GM21390 (cell line): ENCODE results near the gene TRAPPC3L.

Source experiments
- ATAC-seq: cut with Tn5 transposase; IDR thresholded peaks from one replicate; pipeline ENCODE4 v1.9.1; 2021; ENCODE audit not compliant: unreplicated experiment

Gene TRAPPC3L

DNA sequence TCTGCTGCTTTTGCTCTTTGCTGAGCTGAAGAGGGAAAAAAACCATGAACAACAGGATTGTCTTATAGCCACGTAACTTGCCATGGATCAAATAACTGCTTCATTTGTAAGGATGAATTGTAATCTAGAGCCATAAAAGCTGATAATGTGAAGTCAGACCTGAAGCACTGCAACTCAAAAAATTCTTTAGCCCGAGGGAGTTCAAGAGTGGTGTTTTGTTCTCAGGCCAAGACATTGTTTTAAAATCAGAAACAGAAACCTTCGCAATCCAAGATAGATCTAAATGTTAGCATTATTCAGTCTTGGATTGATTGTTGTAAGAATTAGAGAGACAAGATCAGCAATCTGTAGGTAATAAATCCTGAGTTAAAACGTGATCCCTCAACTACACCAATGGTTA lies at the start of gene TRAPPC3L:
Gene TRAPPC3L (minus strand): TSS at position 34 of the 400 bp plus-strand sequence. CDS start 170 bp downstream, outside the sequence.
- no peak for ATAC-seq

DNA sequence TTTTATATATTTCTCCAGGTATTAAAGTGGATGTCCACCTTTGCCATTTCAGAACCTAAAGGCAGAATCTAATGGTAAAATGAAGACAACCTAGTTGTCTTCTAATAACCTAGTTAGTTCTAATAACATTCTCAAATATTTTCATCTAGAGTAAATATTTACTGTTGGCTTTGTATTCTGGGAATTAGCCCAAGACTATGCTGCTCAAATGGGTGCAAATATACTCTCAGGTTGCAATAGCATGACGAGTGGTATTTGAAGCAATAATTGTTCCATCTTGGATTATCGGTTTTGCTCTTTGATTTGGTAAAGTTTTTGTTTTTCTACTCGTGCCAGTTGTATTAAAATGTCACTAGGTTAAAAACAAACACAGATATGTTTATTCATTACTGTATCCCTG lies 49.8 kb upstream of the TRAPPC3L start:
- no peak for ATAC-seq

DNA sequence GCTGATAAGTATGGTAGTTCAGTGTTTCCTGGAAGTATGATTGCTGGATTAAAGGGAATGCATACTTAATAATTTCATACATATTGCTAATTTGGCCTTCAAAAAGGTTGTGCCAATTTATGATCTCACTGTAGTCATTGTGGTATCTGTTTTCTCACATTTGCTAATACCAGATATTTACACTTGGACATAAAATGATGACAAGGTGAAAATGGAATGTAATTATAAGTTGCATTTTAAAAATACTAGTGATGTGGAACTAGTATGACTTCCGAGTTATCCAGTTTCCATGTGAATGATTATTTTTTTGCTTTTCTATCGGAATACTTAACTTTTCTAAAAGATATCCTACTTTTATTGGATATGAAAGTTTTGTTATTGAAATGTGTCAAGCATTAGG lies 41.3 kb upstream of the TRAPPC3L start:
- ATAC-seq: no peak

DNA sequence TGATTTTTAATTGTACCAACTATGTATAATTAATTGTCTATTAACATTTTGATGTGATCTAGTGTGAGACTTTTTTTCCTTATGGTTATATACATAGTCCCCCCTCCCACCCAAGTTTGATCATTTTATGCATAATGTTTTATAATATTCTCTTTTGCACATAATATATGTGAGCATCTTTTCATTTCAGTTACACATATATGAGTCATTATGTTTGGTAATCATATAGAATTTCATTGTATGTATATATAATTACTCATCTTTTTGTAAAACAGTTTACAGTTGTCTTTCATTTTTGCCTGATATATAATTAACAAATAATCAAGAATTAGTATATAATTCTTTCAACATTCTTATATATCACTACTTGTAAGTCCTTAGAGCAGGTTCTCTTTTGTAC lies 40.8 kb upstream of the TRAPPC3L start:
- ATAC-seq: no peak

DNA sequence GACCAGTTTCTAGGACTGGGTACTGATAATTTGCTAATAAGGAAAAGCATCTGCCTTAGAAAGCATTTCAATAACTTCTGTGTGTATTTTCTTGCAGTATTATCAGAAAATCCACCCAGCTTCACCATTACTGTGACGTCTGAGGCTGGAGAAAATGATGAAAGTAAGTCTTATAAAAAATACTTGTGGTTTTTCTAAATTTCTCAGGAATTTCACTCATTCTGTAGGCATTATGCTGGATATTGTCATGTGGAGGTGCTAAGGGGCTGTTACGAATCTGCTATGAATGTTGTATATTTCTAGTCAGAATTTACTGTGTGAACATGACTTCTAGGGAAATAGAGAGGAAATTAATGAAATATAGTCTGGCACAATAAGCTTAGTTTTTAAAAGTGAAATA lies 34.7 kb upstream of the TRAPPC3L start:
- ATAC-seq: no peak

DNA sequence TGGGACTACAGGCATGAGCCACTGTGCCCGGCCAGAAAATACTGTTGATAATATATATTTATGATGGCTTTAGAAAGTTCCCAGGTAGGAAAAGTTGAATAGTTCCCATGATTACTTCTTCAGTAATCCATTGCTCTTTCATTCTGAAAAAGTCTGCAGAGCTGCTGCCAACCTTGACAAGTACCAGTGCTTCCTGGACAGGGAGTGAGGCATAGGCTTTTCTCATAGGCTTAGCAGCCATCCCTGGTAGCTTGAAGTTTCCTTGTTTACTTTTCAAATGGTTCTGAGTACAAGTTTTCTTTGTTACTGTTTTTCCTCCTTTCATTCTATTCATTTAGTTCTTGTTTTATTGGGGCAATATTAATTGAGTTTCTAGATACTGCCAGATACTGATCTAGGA lies 33.7 kb upstream of the TRAPPC3L start:
- ATAC-seq: no peak

DNA sequence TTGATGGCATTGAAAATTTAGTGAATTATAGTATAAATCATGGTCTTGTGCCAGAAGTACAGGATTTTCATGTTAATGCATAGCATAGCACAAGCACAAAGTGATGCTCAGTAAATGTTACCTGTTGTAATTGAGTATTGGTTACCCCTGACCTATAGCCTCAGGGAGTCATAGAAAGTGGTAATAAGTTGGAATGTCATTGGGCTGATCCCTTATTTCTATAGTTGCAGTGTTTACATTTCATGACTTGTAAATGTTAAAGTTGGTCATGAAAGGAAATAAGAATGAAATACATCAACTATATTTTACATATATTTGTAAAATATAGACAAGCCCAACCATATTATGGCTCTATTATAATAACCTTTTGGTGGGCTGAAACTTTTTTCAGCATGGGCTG lies 32.9 kb upstream of the TRAPPC3L start:
- no peak for ATAC-seq

DNA sequence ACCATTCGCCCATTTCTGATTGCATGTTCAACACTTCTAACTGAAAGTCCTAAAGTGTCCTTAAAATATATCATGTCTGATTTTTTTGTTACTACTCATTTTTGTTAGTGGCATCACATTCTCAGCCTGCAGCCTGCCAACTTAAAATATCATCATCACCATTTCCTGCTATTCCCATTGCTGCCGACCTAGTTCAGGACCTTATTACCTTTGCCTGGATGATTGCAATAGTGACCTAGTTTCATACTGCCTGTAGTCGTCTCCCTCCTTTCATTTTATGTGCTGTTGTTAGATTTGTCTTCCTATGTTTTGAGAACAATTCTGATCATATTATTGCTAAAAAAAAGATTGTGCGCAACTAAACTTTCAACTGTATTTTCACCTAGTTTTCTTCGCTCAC lies 32.0 kb upstream of the TRAPPC3L start:
- ATAC-seq: no peak

DNA sequence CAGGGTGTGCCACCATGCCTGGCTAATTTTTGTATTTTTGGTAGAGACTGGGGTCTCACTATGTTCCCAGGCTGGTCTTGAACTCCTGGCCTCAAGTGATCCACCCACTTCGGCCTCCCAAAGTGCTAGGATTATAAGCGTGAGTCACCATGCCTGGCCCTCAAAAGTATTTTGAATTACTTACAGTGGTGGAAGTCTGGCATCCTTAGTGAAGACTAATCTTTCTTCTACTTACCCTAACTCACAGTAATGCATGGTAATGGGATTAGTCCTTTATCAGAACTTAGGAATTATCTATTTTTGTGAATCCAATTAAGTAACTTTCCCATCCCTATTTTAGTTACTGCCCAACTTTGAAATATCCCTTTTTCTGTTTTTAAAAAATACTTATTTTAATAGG lies 29.7 kb upstream of the TRAPPC3L start:
- ATAC-seq: no peak

DNA sequence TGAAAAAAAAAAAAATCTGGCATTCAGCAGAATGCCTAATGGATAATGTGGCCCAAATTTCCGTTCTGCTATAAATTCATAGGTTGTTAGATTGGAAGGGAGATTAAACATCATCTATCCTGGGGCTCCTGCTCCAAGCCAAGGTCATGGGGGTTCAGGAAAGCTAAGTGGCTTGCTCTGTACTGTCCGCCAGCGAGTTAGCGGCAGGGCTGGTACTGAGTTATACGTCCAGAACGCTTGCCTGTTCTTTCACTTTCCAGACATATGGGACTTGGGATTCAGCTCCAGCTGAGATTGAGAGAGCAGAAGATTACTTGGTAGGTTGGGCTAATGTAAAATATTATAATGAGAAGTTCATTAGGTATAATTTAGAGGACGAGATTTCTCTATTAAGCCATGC lies 26.7 kb upstream of the TRAPPC3L start:
- ATAC-seq: no peak

DNA sequence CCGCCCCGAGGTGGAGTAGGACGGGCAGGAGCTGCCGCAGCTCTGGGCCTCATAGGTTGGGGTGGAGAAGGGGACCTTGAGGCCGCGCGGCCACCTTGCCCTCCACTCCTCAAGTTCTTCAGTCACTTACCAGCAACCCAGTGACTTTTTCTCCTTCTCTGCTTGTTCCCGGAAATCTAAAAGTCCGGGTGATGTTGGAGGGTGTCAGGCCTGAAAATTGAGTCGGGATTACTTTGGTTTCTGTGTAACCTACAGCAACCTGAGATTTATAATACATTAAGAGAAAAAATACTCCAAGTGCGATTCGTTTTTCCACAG lies 26.2 kb upstream of the TRAPPC3L start:
- no peak for ATAC-seq

DNA sequence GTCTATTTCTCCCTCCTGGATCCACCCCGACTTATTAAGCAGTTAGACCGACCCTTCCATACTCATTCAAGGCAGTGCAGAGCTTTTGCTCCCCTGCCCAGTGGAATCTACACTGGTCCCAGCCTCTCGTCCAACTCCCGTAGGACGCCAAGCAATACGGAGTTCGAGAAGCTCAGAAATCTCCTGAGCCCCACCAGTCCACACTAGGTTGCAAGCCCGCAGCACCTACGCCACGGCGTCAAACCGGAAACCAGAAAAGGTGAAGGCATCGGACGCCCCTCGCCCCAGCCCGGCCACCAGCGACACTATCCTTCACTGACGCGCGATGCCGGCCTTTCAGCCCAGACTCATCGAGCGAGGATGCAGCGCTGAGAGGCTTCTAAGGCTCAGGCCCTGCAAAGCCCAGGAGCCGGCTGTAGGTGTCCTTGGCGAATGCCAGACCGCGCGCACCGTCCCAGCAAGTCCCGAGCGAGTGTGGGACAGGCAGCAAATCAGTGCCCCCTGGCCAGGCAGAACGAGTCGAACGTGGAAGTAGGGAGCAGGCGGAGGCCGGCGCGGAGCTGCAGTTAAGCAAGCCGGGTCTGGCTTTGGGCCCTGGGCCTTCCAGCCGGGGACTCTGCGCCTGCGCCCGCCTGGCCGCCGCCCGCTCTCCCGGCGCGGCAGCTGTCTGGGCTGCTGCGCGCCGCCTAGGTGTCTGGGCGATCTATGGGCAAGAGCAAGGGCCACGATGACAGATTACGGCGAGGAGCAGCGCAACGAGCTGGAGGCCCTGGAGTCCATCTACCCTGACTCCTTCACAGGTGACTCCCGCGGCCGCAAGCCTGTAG lies 25.6 kb upstream of the TRAPPC3L start, which contains the start of gene RWDD1:
Gene RWDD1 (plus strand): TSS at position 649 of the 827 bp plus-strand sequence. CDS start 79 bp downstream, at position 728.
- ATAC-seq: peak; percentile 96

DNA sequence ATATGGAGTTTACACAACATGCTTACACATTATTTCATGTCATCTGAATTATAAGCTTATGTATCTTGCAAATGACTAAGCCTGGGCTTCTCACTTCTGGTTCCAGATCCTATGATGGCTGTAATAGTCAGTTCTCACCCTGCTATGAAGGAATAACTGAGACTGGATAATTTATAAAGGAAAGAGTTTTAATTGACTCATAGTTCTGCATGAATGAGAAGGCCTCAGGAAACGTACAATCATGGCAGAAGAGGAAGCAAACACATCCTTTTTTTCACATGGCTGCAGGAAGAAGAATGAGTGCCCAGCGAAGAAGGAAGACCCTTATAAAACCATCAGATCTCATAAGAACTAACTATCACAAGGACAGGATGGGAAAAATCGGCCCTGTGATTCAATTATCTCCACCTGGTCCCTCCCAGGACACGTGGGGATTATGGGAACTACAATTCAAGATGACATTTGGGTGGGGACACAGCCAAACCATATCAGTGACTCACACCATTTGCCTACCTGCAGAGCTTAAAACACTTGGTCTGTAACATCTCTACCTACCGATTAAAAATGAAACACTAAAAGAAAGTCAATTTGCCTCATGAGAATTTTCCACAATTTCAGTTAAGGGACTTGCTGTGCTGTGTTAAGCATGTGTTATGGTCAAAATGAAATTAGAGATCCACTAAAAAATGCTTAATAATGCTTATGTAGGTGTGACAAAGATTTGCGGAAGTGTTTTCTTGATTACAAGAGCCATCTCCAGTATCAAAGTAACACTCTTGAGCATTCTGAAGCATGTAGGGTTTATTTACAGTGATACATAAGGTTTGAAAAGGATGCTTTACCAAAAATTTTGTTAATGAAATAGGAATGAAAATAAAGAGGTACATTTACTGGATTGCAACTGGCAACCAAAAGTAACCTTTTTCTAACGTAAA lies 23.6 kb upstream of the TRAPPC3L start:
- ATAC-seq: no peak

DNA sequence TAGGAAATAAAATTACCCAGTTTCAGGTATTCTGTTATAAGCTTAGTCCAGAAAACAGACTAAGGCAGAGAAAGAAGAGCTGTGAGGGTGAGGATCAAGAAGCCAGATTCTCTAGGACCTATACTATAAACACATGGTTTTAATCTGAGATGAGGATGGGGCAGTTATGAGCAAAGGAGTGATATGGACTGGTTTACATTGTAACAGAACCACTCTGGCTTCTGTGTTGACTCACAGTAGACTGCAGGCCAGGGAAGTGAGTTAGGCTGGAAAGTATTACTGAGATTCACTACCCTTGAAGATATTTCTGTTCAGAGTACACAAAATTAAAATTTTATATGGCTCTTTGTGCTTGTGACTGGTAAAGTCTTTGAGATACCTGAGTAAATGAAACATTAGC lies 22.6 kb upstream of the TRAPPC3L start:
- ATAC-seq: no peak

DNA sequence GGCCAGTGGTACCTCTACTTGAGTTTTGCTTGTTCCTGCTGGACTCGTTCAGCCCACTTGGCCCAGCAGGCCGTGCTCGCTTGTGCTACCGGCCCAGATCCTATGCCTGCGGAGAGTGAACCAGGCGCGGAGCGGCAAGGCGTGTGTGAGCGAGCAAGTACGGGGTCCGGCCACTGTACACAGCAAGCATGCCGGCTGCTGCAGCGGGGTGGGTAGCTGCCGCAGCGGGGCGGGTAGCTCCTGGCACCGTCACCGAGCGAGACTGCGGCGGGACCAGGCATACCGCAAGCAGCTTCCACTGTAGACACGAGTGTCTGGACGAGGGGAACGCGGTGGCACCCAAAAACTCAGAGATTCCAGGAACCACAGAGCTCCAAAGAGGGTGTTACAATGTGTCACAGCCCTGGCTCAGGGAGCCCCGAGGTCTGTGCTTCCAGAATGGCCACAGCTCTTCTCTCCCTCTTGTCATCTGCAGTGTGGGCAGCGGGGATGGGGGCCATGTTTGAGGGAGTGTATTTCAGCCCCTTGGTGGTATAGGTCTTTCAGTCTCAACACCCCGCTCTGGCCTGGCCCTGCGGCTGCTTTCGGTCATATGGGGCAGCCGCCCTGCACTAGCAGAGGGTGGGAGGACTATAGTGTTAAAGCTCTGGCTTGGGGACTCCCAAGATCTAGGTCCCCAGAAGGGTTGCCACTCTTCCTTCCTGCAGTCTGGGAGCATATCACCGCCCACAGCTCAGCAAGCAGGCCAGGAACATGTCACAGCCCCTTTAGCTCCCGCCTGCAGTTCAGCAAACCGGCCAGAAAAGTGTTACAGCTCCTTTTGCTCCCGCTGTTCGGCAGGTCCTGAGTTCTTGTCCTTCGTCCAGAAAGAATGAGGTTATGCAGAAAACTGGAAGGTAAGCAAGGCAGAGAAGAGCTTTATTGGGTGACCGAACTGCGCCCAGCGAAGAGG lies 19.7 kb upstream of the TRAPPC3L start:
- ATAC-seq: no peak

DNA sequence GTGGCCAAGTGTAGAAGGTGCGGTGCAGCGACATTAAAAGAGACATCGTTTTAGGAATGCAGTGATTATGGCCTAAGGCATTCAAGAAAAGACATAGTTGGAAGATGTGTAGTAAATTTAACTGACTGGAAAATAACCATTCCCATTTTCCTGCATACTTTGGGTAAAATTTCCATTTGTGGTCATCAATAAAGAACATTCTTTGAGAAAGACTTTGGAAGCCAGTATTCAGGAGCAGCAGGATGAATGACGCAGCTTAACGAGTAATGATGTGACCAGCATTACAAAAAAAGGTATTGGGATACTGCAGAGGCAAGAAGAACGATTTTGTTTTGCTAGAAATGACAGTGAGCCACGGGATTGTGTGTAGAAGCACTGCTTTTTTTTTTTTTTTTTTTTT lies 18.8 kb upstream of the TRAPPC3L start:
- ATAC-seq: no peak

DNA sequence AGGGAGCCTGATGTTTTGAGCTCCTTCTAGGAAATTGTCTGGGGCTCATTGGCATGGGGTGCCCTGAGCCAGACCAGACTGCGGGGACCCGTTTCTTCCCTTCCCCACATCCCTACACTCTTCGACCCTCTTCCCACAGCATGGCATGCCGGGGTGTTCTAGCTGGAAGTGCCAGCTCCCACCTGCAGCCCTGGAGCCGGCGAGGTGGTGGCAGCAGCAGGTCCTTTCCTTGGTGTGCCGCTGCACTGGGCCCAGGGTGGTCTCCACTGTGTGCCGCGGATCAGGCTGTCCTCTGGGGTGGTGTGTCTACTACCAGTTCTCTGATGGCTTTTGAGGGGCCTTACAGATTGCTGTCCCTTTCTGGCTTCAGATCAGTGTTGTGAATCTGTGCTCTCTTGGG lies 18.3 kb upstream of the TRAPPC3L start:
- no peak for ATAC-seq

DNA sequence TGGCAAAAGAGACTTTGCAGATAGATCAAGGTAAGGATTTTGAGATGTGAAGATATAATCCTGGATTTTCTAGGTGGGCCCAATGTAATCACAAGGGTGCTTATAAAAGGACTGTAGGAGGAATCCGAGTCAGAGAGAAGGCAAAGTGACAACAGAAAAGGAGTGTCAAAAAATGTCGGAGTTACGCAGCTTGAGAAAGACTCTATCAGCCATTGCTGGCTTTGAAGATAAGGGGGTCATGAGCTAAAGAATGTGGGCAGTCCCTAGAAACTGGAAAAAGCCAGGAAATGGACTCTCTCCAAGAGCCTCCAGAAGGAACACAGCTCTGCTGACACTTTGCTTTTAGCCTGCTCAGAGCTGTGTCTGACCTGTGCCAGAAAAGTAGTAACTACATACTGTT lies 17.1 kb upstream of the TRAPPC3L start:
- ATAC-seq: no peak

DNA sequence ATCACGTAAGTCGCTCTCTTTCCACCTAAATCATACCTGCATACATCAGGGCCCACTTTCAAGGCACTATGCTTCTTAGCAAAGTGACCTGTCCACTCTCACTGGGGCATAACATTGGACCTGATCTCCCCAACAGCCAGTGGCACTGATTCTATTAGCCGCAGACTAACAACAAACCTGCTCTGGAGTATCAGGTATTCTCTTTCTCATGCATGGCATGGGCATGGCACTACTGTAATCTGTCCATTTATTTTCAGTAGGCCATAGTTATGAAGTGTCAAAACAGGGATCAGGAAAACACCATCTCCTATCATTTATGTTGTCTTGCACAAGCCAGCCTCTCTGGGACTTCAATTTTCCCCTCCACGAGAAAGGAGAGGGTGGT lies 16.5 kb upstream of the TRAPPC3L start:
- ATAC-seq: no peak

DNA sequence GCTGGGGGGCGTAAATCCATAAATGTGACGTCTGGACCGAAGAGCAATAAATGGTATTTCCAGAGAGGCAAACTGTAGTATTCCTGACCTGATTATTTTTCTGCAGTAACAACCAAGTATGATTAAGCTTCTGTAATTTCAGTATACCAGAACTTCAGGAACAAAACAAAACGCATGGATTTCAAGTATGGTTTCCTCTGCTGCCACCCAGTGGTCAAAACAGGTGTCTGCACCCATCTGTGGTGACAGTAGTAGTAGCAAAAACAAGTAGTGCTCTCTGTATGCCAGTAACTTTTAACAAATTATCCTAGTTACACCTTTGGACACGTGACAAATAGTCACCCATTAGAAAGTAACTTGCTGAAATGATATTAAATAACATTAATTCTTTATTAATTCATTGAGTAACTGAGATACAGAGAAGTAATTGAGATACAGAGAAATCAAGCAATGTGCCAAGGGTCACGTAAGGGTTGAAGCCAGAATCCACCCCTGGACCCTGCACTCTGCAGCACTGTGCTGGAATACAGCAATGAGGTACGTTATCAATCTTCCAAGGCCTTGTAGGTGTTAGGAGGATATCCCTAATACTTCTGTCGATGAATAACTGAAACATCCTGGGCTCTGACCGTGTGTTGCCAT lies 16.0 kb upstream of the TRAPPC3L start:
- peak; percentile 78 for ATAC-seq
